VCaP (cell line): ENCODE data around the gene CEP152.
"Not testable (repeated sequence)": the region's sequence is repeated elsewhere in the genome, so short reads cannot be mapped to it uniquely, and the experiment has no call there.

Experiments used
- H3K27ac ChIP-seq: fragments of 450-650 bp; 2 replicates; pipeline ENCODE4 v1.5.1; 2017
- TF ChIP-seq, protein P1 (sequence below): fragments of 450-650 bp; conservative IDR thresholded peaks from 2 replicates; pipeline ENCODE4 v1.5.1; 2017; ENCODE audit warnings: mild to moderate bottlenecking, moderate library complexity

CEP152 gene

DNA sequence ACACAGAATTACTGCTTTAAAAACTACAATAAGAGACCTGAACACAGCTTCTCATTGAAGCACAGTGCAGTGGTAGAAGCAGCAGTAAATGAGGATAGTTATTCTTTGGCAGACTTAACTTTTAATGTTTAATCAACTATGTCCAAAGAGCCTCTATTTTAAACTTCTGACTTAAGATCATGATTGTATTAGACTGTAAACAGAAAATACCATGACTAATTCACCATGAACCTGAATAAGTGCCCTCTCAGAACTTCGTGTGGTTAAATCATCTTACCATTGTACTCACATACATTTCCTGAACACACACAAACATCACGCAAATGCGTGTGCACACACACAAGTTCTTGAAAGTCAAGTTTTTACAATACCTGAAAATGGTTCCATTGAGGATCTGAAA, 13.9 kb downstream of the CEP152 start:
- H3K27ac ChIP-seq, result no peak overlapping the region
- TF ChIP-seq, protein P1, sequence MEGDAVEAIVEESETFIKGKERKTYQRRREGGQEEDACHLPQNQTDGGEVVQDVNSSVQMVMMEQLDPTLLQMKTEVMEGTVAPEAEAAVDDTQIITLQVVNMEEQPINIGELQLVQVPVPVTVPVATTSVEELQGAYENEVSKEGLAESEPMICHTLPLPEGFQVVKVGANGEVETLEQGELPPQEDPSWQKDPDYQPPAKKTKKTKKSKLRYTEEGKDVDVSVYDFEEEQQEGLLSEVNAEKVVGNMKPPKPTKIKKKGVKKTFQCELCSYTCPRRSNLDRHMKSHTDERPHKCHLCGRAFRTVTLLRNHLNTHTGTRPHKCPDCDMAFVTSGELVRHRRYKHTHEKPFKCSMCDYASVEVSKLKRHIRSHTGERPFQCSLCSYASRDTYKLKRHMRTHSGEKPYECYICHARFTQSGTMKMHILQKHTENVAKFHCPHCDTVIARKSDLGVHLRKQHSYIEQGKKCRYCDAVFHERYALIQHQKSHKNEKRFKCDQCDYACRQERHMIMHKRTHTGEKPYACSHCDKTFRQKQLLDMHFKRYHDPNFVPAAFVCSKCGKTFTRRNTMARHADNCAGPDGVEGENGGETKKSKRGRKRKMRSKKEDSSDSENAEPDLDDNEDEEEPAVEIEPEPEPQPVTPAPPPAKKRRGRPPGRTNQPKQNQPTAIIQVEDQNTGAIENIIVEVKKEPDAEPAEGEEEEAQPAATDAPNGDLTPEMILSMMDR, result no peak

DNA sequence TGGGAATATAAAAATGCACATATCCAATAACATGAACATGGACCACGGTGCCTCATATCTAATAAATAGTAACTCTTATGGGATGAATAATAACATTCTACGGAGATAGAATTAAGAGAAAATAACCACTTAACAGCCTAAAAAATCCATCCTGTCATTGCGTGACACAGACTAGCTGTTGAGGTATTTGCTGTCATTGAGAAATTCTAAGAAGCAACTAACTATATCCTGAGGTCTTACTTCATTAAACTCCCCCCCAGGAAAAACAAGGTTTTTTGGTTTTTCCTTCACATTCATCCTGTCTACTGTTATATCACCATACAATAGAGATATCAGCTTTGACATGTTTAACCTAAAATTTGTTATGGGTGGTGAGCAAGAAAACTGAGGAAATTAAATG, 14.3 kb downstream of the CEP152 start:
- H3K27ac ChIP-seq, result no peak overlapping the region

DNA sequence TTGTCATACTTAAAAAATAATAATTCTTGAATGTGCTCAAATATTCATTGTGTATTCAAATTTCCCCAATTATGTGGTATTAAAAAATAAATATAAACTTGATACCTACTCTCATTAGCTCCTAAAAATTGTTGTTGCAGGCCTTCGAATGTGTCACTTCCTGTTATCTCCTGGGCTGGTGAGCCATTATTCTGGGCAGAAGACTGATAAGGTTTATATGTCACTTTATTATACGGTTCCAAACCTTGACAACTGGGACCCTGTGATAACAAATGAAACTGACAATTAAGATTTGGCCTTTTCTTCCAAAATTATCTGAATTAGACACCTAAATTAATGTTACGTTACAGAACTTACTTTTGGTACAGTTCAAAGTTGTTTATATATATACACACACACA, 15.0 kb downstream of the CEP152 start:
- TF ChIP-seq, protein P1, result no peak
- no peak overlapping the region for H3K27ac ChIP-seq

More for the DNA sequence above, 14.3 kb downstream of the CEP152 start:
- TF ChIP-seq, protein P1, result no peak

DNA sequence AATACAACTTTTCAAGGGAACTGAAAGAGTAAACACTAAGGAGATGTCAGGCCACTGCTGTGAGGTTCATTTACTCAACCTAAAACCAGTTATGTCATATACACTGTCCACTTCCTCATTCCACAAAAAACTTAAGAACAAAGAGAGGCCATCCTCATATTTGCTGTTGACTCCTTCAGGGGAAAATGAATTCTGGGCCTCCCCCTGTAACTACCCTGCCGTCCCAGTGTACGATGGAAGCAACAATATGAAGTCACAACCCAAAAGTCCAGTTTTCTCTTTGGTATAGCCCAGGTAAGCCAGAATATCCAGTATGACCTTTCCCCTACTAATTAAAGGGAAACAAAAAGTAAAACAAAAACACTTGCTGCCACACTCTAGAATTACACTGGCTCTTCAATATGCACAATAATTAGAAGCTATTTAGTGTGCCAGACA, 16.2 kb downstream of the CEP152 start:
- TF ChIP-seq, protein P1, result no peak
- H3K27ac ChIP-seq, result no peak overlapping the region

DNA sequence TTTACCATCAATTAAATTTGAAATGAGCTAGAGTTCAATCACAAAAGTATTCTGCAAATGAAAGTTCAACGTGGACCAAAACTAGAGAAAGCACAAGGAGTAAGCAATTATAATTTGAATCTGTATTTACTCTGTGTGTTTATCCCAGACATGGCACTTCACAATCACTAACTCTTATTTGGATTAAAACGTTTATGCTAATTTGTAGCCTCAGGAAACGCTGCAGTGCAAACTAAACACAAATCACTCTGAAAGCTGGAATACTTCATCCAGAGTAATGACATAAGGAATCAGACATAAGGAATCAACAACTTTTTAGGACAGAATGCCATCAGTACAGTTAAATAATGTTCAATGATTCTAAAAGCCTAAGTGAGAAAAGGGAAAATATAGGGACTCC, 18.5 kb downstream of the CEP152 start:
- TF ChIP-seq, protein P1, result no peak
- H3K27ac ChIP-seq, result no peak overlapping the region

DNA sequence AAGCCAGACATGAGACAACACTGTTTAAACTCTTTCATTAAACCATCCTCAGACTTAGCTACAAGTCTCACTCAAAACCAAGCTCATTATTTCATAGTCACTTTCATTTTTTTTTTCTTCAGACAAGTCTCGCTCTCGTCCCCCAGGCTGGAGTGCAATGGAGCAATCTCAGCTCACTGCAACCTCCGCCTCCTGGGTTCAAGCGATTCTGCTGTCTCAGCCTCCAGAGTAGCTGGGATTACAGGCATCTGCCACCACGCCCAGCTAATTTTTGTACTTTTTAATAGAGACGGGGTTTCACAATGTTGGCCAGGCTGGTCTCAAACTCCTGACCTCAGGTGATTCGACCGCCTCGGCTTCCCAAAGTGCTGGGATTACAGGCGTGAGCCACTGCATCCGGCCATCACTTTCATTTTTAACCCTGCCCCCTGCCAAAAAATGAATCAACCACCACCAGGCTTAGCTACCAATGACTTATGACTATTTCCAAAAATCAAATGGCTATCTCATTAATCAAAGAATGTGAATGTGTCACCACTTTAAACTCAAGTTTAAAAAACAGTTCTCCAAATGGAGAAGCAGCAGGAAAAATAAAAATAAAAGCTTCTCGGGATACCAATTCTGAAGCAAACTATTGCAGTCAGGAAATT, 20.3 kb downstream of the CEP152 start:
- H3K27ac ChIP-seq, result not testable (repeated sequence)

DNA sequence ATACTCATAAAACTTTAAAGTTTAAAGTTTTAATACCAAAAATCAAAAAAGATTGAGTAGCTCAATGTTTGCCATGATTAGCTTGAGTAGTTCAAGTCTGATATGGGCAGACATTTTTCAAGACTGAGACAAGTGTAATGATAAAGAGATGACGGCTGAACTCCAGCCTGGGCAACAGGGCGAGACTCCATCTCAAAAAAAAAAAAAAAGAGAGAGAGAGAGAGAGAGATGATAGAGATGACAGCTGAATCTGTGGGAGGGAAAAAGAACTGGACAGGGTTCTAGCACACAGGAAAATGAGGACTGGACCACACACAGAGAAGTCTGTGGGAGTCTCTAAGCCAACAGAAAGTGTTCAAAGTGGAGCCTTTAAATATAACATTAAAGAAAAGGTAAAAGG, 25.2 kb downstream of the CEP152 start:
- TF ChIP-seq, protein P1, result no peak
- no peak overlapping the region for H3K27ac ChIP-seq

DNA sequence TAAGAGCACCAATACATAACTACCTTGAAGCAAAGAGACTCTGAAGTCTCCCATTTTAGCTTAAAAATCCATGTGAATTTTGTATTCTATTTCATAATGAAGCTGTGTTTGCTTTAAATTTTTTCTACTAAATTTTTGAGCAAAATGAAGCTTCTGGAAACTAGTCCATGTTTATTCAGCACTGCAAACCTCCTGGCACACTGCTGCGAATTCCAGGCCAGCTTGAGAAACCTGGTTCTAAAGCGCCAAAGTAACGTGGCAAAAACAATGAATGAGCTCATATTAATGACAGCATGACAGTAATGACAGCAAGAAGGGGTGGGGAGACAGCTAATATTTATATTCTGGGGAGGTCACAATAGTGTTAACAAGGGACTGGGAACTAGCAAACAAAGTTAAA, 25.7 kb downstream of the CEP152 start:
- TF ChIP-seq, protein P1, result no peak
- no peak overlapping the region for H3K27ac ChIP-seq
